H9 (cell line): ENCODE data around the gene ABCA1. TPM values are rescaled to one million over a fixed set of nuclear protein-coding genes. Genes with fewer than 3 reads are reported as not detected.

ENCODE experiments used
- DNase-seq: peaks from one replicate; pipeline ENCODE4 v3.0.0-alpha.2; 2017
- H2AFZ ChIP-seq: one replicate; pipeline ENCODE4 v1.6.1; 2013; ENCODE audit warnings: mild to moderate bottlenecking, low read length, control low read depth, moderate library complexity
- H2AK5ac ChIP-seq: 2 replicates; pipeline ENCODE4 v1.6.1; 2013; ENCODE audit warnings: low read length, control low read depth, mixed read lengths; ENCODE audit not compliant: insufficient read length
- H2BK120ac ChIP-seq: one replicate; pipeline ENCODE4 v1.6.1; 2013; ENCODE audit warnings: low read depth, mild to moderate bottlenecking, low read length, control low read depth, inconsistent platforms; ENCODE audit not compliant: poor library complexity, severe bottlenecking
- H2BK12ac ChIP-seq: 2 replicates; pipeline ENCODE4 v1.6.1; 2013; ENCODE audit warnings: low read length, control low read depth, mixed read lengths, low read depth; ENCODE audit not compliant: insufficient read length
- H2BK15ac ChIP-seq: 2 replicates; pipeline ENCODE4 v1.6.1; 2013; ENCODE audit warnings: low read depth, low read length, control low read depth
- H2BK20ac ChIP-seq: one replicate; pipeline ENCODE4 v1.6.1; 2013; ENCODE audit warnings: low read depth, mild to moderate bottlenecking, low read length, control low read depth, inconsistent platforms; ENCODE audit not compliant: poor library complexity, severe bottlenecking
- H2BK5ac ChIP-seq: 2 replicates; pipeline ENCODE4 v1.6.1; 2013; ENCODE audit warnings: low read length, control low read depth, mixed read lengths; ENCODE audit not compliant: insufficient read length
- H3K14ac ChIP-seq: 2 replicates; pipeline ENCODE4 v1.6.1; 2013; ENCODE audit warnings: low read length, control low read depth; ENCODE audit not compliant: insufficient read depth
- H3K18ac ChIP-seq: 2 replicates; pipeline ENCODE4 v1.6.1; 2013; ENCODE audit warnings: low read depth, mild to moderate bottlenecking, mixed read lengths, low read length, control low read depth; ENCODE audit not compliant: insufficient read length
- H3K23ac ChIP-seq: 2 replicates; pipeline ENCODE4 v1.6.1; 2013; ENCODE audit warnings: low read length, control low read depth, mixed read lengths, low read depth; ENCODE audit not compliant: insufficient read length
- H3K23me2 ChIP-seq: 2 replicates; pipeline ENCODE4 v1.6.1; 2013; ENCODE audit warnings: low read depth, mild to moderate bottlenecking, mixed read lengths, low read length, control low read depth; ENCODE audit not compliant: insufficient read length, poor library complexity, severe bottlenecking
- H3K27ac ChIP-seq: 2 replicates; pipeline ENCODE4 v1.5.1; 2013; ENCODE audit warnings: low read length, control low read depth, mixed read lengths, low read depth; ENCODE audit not compliant: insufficient read length
- H3K27me3 ChIP-seq: 2 replicates; pipeline ENCODE4 v1.6.1; 2013; ENCODE audit warnings: low read length, control low read depth, inconsistent platforms; ENCODE audit not compliant: insufficient read depth
- H3K4ac ChIP-seq: 2 replicates; pipeline ENCODE4 v1.6.1; 2013; ENCODE audit warnings: low read depth, mild to moderate bottlenecking, control low read depth, inconsistent platforms, low read length, moderate library complexity
- H3K4me1 ChIP-seq: 2 replicates; pipeline ENCODE4 v1.6.1; 2013; ENCODE audit warnings: low read length, control low read depth, inconsistent platforms; ENCODE audit not compliant: insufficient read depth
- H3K4me2 ChIP-seq: 2 replicates; pipeline ENCODE4 v1.6.1; 2013; ENCODE audit warnings: low read length, control low read depth, mixed read lengths; ENCODE audit not compliant: insufficient read length, insufficient read depth
- H3K56ac ChIP-seq: 2 replicates; pipeline ENCODE4 v1.6.1; 2013; ENCODE audit warnings: low read depth, mild to moderate bottlenecking, mixed read lengths, low read length, control low read depth; ENCODE audit not compliant: insufficient read length
- H3K79me1 ChIP-seq: 2 replicates; pipeline ENCODE4 v1.6.1; 2013; ENCODE audit warnings: low read depth, mild to moderate bottlenecking, moderate library complexity, low read length, control low read depth, inconsistent platforms; ENCODE audit not compliant: insufficient read depth, poor library complexity, severe bottlenecking
- H3K79me2 ChIP-seq: 2 replicates; pipeline ENCODE4 v1.6.1; 2013; ENCODE audit warnings: low read length, control low read depth, inconsistent platforms; ENCODE audit not compliant: insufficient read depth
- H3K9ac ChIP-seq: 2 replicates; pipeline ENCODE4 v1.6.1; 2013; ENCODE audit warnings: low read length, control low read depth, mixed read lengths; ENCODE audit not compliant: insufficient read length; ENCODE audit errors: extremely low read depth
- H3K9me3 ChIP-seq: one replicate; pipeline ENCODE4 v1.6.1; 2013; ENCODE audit warnings: low read depth, low read length, inconsistent platforms; ENCODE audit not compliant: control insufficient read depth
- H3T11ph ChIP-seq: one replicate; pipeline ENCODE4 v1.6.1; 2013; ENCODE audit warnings: mild to moderate bottlenecking, low read length, control low read depth, inconsistent platforms
- H4K20me1 ChIP-seq: one replicate; pipeline ENCODE4 v1.6.1; 2013; ENCODE audit not compliant: control insufficient read depth, insufficient read length, insufficient read depth
- H4K5ac ChIP-seq: 2 replicates; pipeline ENCODE4 v1.6.1; 2013; ENCODE audit warnings: low read depth, mild to moderate bottlenecking, mixed read lengths, low read length, control low read depth; ENCODE audit not compliant: insufficient read length
- H4K8ac ChIP-seq: replicated peaks from 2 replicates; pipeline ENCODE4 v1.6.1; 2013; ENCODE audit warnings: low read length, control low read depth, mixed read lengths, low read depth; ENCODE audit not compliant: insufficient read length
- H4K91ac ChIP-seq: 2 replicates; pipeline ENCODE4 v1.6.1; 2013; ENCODE audit warnings: low read depth, mild to moderate bottlenecking, moderate library complexity, mixed read lengths, low read length, control low read depth; ENCODE audit not compliant: insufficient read length
- H3K27ac Mint-ChIP-seq, 3 experiments: 2 replicates in 2 of 3; 3 replicates in 1 of 3; pipeline ENCODE4 v1.8.0; 2020 to 2021; ENCODE audit warnings: mixed read lengths in 3 of 3, mild to moderate bottlenecking in 1 of 3, moderate library complexity in 1 of 3
- H3K27me3 Mint-ChIP-seq: 2 replicates; pipeline ENCODE4 v1.8.0; 2021; ENCODE audit warnings: low read depth, mild to moderate bottlenecking, moderate library complexity, mixed read lengths
- H3K36me3 Mint-ChIP-seq, 3 experiments: 2 replicates in 2 of 3; 3 replicates in 1 of 3; pipeline ENCODE4 v1.8.0; 2020 to 2021; ENCODE audit warnings: low read depth in 3 of 3, mixed read lengths in 3 of 3; ENCODE audit not compliant: insufficient read depth in 1 of 3
- H3K4me1 Mint-ChIP-seq, 2 experiments: 2 replicates each; pipeline ENCODE4 v1.8.0; 2020; ENCODE audit warnings: mixed read lengths in 2 of 2
- H3K4me3 Mint-ChIP-seq, 2 experiments: 2 replicates in 1 of 2; 3 replicates in 1 of 2; pipeline ENCODE4 v1.8.0; 2020 to 2021; ENCODE audit warnings: mild to moderate bottlenecking in 2 of 2, mixed read lengths in 2 of 2, moderate library complexity in 1 of 2
- H3K9me3 Mint-ChIP-seq, 2 experiments: 2 replicates in 1 of 2; 3 replicates in 1 of 2; pipeline ENCODE4 v1.8.0; 2020; ENCODE audit warnings: mild to moderate bottlenecking in 2 of 2, mixed read lengths in 2 of 2, moderate library complexity in 1 of 2
- CTCF ChIP-seq: fragments of 200-600 bp; sonication (generic); conservative IDR thresholded peaks from 3 replicates; pipeline ENCODE4 v1.8.0; 2021; ENCODE audit warnings: antibody characterized with exemption, mild to moderate bottlenecking
- WGBS: extraction: QIAGEN DNeasy Blood & Tissue Kit; methylation state at CpG from one replicate; pipeline ENCODE4 v1.1.7; 2013; ENCODE audit warnings: missing lambda C conversion rate, low lambda C conversion rate, mixed read lengths; ENCODE audit not compliant: insufficient read length; ENCODE audit errors: extremely low coverage; 5-methylcytosine and 5-hydroxymethylcytosine counted together
- total RNA-seq: library from RNA; stranded (reverse); gene quantifications from 2 replicates; pipeline ENCODE4 v1.2.1, GENCODE V29; 2021

ABCA1 gene
- total RNA-seq, 1 experiment from 2014 or later: 16.6 TPM

- Histone ChIP-seq H2BK20ac (no peak overlapping the region), H3K18ac (no peak overlapping the region), H2BK120ac (no peak overlapping the region), H3K9me3 (no peaks in the 10 kb centered on the region), H2AK5ac (no peak overlapping the region), H2BK5ac (no peak overlapping the region), H3T11ph (no peak overlapping the region), H3K9ac (no peak overlapping the region), H2BK12ac (no peak overlapping the region), H3K23ac (no peak overlapping the region), H3K14ac (no peak overlapping the region), H3K4me2 (no peak overlapping the region), H3K56ac (no peak overlapping the region), H4K91ac (no peak overlapping the region), H2BK15ac (no peak overlapping the region), H4K5ac (no peak overlapping the region), H3K79me2 (no peaks in the 10 kb centered on the region), H3K4ac (no peak overlapping the region), H3K4me1 (no peaks in the 10 kb centered on the region), H2AFZ (no peak overlapping the region), H3K27ac (no peak overlapping the region), H3K79me1 (no peaks in the 10 kb centered on the region), H4K8ac (no peak overlapping the region), H3K23me2 (no peaks in the 10 kb centered on the region), H4K20me1 (no peaks in the 10 kb centered on the region), H3K27me3 (no peaks in the 10 kb centered on the region)
- no peaks in the 10 kb centered on the region for H3K9me3 Mint-ChIP-seq
- no CpG with 5 or more reads among the region's 1 CpG for WGBS
- H3K27me3 Mint-ChIP-seq: no peaks in the 10 kb centered on the region; the same call in 1 of the 2 replicates
- no peak overlapping the region for H3K27ac Mint-ChIP-seq
- no peak overlapping the region for H3K4me3 Mint-ChIP-seq
- peaks cover 0 to 12% (median 12%) of the 10 kb centered on the region in 3 experiments; a peak in 4 of 7 replicates for H3K36me3 Mint-ChIP-seq
- H3K4me1 Mint-ChIP-seq: no peaks in the 10 kb centered on the region
- no peak for TF ChIP-seq CTCF
- no peak for DNase-seq
Observed at GRCh38 chr9:104779334-104779733, 148.6 kb downstream of the ABCA1 start.
